Brain pericyte (primary cell): ENCODE measurements around the gene MBL2.

Experiments used
- DNase-seq: peaks from one replicate; pipeline ENCODE4 v3.0.0-alpha.2; 2012; ENCODE audit warnings: low read depth, low spot score

Gene MBL2

DNA sequence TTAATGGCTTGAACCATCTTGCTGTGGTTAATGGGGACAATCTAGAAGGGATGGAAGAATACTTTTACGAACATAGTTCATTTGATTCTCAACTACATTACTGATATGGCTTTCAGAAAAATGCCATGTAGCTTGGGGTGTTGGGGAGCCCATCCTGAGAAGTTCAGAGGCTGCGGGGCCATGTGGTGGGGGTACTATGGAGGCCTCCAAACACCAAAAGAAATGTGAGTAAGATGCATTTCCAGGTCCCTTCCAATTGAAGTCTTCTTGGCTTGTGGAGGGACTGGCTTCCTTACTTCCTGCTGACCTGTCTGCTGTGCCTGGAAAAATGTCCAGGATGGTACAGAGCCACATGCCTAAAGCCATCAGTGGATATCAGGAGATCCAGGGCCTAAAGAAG is 1.6 kb upstream of the MBL2 start:
- DNase-seq: no peak

DNA sequence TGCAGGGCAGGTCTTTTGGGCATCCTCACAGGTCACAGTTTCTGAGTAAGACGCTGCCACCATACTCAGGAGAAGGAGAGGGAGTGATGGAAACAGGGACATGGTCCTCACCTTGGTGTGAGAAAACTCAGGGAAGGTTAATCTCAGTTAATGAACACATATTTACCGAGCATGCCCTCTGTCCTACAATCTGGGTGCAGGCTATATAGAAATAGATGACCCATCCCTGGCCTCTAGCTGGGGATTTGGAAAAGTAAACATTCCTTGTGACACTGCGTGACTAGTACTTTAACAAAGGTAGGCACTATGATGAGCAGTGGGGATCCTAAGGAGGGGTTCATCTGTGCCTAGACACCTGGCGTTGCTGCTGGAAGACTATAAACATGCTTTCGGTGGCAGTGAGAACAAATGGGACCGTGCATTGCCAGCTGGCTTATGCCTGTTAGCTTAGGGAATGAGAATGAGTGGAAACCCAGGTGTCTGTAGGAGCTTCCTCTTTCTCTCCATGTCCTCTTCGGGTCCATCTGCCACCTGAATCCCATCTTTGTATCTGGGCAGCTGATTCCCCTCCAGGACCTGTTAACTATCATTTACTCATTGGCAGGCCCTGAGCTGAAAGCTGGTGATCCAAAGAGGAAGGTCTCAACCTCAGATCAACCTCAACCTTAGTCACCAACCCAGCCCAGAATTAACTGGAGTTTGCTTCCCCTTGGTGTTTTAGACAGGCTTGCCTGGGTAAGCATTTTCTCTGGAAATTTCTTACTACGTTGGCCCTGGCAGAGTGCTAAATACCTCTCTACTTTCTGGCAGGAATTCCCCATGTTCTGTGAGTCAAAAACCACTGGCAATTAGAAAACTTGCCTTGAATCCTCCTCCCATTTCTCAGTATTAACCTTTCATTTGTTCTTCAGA is 794 bp downstream of the MBL2 start:
- no peak for DNase-seq

DNA sequence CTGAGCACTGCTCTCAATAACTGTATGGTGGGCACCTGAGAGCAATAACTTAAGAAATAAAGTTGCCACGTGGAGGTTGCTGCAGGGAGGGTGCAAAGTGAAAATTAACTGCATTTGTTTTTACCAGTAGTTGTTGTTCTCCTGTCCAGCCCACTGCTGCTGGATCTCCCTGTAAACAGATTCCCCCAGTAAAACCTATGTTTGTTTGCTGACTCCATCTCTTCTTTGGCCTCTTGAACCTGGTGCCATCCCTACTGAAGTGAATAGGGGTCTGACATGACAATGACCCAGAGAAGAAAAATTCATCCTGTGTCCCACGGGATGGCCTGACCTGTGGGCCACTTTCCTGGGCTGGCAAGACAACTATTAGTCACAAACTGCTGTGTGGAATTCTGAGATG is 1.7 kb downstream of the MBL2 start:
- DNase-seq: no peak

DNA sequence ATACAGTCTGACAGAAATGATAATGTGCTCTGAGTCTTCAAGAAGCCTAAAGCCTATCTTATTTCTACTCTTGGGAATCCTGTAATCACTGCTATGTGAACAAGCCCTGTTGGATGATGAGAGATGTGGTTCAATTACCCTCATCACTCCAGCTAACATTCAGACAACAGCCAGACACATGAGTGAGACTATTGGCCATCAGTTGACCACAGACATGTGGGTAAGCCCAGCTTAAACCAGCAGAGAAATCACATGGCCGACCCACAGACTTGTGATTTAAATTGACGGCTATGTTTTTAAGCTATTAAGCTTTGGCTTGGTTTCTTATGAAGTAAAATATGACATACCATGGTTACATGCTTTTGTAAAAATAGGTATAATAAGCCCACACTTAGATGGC is 2.6 kb downstream of the MBL2 start:
- no peak for DNase-seq

DNA sequence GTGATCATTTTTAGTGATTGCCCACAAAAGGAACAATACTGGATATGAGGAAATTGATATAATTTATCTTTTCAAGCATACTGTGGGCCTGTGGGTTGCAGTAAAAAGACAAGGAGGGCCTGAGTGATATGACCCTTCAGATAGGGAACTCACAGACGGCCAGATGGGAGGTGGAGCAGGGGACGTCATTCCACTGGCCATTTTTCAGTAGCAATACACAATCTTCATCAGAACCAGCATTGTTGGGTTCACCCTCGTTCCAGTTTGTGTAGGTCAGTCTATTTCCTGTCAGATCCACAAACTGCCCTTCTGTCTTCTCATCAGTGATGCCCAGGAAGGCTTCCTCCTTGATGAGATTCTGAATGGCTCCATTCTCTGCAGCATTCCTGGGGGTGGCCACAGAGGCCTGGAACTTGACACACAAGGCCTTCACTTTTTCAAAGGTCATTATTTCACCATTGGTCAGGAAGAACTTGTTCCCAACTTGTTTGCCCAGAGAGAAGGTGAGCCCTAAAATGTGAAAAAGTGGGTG is 4.5 kb downstream of the MBL2 start:
- DNase-seq: no peak

DNA sequence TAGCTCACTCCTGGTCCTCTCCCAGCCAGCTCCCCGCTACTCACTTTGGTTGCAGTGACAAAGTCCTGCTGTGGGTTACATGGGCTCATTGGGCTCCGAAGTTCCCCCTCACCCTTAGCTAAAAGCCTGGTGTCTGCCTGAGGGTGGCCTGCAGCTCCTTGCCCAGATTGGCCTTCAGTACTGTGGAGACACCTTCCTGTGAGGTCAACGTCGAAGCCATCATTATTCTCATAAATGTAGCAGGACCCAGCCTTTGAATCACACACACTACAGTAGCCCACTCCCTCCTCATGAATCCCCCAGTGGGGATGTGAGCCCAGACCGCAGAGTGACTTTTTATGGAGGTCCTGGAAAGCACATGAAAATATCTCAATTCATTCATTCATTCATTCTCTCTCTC is 10.5 kb downstream of the MBL2 start:
- no peak for DNase-seq

DNA sequence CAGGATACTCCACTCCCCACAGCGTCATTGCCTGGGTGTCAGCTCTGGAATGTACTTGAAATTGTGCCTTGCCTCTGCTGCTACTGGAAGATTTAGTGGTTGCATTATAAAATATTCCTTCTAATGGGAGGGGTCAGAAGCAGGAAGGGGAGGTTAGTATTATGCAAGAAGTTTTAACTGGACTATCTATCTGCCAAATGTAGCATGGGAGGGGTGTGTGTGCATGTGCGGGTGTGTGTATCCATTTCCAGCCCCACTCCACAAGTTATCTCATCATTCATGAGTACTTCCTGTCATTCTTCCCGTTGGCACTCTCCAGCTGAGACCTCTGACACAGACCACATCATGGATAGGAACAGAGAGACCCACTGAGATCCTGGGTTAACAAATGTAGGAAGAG is 13.4 kb downstream of the MBL2 start:
- DNase-seq: no peak

DNA sequence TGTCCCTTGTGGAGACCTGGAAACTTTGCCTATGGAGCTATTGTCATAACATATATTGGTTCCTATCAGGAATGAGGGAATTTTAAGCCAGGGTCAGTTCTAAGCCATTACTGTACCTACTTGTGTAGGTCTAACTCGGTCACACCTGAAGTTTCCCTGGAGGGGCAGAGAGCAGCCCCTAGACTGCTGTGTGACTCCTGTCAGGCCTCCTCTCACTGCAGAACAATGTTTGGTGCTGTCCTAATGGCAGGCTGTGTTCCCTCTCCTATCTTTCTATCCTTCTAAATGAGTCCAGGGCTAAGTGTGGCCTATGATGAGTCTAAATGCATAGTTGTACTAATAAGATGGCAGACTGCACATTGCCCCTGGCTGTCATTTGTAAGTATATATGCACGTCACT is 14.2 kb downstream of the MBL2 start:
- DNase-seq: no peak

DNA sequence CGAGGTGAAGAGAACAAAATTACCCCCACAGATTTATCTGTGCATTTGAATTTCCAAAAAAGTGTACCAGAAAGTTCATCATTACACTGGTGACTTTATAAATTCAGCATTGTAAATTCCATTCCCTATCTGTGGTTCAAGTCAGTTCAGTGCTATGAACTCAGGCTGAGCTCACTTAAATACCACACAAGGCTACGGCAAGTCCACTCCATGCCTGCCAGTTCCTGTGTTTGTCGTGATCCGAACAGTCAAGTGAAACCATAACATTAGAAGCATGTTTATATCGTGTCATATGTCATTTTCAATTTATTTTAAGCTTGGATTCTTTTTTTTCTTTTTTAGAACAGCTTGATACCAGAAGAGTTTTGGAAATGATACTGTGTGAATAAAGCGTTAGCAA is 14.8 kb downstream of the MBL2 start:
- DNase-seq: no peak

DNA sequence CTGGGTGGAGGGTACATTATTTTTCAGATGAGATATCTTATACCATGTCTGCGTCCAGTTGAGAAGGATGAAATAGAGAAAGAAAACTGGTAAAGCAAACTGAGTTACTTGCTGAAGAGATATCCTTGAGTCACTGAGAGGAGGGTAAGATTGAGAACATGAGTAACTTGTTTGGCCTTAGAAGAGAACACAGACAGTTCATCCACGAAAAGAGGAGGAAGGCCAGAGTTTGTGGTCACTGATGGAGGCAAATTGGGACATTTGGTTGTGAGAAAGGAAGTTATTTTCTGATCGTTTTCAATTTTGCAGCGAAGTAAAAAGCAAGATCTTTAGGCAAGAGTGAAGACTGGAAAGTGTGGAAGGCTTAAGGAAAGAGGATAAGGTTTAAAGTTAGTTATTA is 15.6 kb downstream of the MBL2 start:
- no peak for DNase-seq

DNA sequence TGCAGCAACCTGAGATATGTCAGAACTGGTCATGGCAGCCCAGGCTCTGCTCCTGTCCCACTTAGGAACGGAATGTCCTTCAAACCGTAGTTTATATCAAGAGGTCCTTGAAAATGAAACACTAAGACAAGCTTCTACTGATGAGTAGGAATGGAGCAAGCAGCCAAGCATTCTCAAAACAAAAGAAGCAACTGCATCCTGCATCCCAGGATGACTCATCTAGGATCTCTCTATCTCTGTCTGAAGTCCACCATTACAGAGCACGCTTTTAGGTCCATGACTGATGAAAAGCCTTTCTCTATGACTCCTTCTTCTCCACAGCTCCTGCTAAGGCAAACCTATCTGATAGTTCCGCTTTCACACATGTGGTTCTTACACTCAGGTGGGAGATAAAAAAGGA is 16.3 kb downstream of the MBL2 start:
- no peak for DNase-seq

DNA sequence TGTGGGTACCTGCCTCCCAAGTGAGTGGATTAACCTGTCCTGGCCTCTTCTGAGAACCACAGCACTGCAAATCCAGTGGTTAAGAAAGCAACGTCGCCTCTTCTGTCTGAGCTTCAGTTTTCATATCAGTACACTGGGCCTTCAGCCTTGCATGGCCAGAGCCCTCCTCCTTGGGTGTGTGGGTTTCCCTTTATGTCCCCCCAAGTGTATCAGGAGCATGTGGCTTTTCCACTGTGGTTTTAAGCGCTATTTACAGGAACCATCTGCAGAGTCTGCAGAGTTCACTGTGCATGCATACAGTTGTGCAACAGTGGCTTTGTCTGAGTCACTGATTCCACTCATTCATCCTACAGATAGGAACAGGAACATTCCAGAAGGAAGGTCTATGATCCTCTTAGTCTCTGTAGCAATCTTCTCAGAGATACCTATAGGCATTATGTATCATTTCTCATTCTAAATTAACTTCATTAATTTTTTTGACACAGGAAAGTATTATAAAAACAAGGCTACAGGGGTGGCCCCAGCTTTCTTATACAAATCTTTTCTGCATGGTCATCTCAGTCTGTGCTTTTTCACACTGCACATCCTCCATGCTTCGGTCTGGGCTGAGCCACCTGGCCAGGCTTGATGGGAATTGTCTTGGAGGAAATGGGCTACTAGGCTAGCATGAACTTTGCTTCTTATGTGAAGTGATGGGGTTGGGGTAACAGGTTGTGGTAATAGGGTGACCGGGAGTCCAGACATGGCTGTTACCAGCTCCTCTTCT is 17.1 kb downstream of the MBL2 start:
- no peak for DNase-seq

DNA sequence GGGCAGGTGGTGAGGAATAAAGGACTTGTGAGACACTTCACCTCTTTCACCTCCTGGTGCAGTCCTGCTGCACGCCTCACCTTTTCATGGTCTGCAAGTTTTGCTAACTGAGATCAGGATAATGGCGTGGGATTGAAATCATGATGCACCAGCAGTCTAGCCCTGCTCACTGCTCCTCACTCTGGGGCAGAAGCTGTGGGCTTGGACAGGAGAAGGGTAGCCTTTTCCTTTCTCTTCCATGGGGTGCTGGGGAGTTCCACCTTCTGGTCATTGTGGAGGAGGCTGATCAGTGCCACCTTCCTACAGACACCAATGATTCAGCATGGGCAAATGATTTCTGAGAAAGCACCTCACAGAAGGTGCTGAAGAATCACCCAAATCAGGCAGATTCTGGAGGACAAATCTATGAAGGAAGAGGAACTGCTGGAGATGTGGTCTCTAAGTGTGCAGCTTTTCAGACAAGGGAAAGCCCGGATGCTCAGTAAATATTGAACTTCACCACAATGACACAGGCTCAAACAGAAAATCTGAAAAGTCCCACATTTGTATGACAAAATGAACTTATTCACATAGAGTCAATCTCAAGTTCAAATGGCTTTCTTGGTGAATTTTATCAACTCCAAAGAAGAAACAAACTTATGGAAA is 19.7 kb downstream of the MBL2 start:
- no peak for DNase-seq

DNA sequence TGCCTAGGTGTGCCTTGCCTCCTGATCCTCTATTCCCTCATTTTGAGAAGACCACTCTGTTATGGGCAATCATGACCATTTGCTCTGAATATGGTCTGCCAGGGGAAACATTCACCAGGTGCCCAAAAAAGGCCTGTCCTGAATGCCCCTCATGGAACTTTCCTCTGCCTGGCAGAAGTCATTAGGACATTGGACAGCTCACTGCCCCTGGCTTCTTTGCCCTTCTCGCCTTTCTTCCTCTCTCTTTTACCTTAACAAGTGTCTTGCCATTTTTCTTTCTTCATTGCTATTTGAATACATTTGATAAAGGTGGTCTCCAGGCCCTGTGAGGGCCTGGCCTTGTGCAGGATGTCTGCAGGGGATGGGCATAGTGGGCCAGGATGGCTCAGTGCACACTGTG is 20.3 kb downstream of the MBL2 start:
- no peak for DNase-seq

DNA sequence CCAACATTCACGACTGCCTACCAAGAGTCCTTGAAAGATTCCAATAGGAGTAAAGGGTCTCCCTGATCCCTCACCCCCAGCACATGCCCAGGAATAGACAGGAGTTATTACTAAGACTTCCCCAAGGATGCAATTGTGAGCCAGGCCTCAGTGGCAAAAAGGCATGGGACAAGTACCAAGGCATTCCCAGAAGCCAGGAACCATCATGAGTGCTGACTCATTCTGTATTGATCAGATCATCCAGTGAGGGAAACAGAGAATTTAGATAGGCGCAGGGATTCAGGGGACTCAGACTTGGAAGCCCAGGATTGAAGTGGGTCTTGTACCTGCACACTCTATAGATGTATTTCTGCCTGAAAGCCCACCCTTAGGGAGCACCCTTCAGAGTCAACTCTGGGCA is 21.2 kb downstream of the MBL2 start:
- no peak for DNase-seq

DNA sequence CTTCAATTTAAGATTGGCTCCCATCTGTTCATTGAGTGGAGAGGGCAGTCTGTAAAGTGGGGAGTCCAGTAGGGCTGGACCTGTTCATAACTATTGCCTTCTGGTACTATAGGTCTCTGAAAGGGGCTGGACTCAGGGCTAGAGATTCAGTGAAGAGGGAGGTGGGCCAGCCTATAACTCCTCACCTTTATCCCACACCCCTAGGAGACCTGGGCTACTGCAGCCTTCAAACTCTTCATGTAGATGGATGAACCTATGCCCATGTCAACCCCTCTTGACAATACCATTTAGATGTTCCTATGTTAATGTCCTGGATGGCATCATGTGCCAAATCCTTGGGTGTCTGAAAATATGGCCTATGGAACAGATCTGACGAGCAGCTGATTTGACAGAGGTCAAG is 22.0 kb downstream of the MBL2 start:
- no peak for DNase-seq

DNA sequence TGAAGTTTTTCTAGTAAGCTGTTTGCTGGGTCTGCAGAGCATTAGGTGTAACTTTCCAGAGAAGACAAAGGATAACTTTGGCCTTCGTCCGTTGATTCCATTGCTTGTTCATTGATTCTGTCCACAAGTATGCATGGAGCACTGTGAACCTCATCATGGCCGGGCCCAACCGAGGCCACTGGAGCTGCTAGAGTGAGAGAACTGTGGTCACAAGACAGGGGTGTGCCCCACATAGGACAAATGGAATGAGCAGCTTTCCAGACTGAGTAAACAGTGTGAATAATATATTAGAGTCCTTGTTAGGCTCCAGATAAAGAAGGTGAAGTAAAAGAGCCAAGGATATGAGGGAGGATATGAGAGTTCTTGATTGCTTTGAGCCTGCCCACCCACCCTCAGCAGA is 24.9 kb downstream of the MBL2 start:
- DNase-seq: no peak

DNA sequence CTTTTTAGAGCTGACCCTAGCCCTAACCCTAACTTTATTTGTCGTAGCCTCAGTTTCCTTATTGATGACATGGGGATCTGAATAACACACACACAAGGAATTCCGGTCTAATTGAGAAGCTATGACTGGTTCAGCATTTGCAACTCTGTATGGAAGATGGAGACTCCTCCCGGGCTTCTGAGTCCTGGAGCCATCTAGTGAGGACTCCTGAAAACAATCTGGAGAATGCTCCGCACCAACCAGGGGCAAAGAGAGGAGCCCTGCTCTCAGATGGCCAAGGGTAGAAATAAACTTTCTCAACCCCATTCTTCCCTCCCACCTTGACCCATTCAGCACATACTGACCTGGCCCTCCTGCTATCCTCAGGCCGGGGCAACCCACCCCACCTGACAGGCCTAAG is 26.4 kb downstream of the MBL2 start:
- DNase-seq: no peak

DNA sequence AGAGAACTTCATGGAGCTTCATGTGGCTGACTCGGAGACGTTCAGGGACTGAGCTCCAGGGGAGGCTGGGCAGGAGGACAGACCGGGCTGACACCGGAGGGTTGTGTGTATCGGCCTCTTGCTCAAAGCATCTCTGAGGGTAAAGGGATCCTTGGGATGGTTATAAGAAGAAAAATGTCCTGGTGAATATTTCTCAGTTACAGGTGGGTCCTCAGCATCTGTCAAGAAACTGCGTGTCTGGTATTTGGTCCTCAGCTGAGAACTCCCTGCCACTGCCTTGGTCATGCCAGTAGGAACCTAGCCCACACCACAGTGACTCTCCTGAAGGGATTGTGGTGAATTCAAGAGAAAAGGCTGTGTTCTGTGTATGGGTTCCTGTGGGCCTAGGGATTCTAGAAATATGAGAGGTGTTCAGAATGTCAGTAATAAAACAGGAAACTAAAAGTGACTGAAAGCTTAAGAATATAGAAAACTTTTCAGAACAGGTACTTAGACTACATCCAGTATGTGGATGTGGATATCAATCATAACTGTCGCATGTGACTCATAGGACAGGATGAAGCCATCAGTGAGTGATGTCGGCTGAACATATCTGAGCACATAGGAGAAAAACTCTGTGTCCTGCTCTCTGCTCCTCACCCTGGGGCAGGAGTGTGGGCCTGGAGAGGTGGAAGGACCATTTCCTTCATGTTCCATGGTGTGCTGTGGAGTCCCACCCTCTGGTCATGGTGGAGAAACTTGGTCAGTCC is 28.4 kb downstream of the MBL2 start:
- DNase-seq: no peak

DNA sequence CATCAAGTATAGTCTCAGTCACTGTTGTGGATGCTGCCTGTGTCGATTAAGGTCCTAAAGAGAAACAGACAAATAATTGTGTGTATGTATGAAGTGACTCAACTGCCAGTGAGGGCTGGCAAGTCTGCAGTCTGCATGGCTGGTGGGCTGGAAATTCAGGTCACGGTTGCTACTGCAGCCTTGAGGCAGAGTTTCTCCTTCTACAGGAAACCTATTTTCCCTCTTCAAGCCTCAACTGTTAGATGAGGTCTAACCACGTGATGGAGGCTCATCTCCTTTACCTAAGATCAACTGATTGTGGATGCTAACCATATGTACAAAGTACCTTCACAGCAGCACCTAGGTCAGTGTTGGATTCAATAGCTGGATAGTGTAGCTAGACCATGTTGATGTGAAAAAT is 29.9 kb downstream of the MBL2 start:
- no peak for DNase-seq

DNA sequence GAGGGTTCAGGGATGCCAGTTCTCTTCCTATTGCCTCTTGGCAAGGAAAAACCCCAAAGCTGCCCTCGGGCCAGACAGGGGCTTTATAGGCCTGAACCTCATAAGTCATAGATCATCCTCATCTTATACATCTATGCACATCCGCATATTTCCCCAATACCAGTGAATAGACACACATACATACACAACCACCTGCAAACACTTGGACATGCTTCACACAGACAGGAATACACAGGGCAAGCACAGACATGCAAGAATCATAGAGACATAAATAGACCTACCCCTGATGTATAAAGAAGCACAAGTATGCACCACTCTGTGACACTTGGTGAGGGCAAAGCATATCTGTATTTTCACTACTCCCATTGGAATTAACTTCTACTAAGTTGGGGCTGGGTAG is 30.7 kb downstream of the MBL2 start:
- DNase-seq: no peak
